Adrenal gland (tissue), 12 donors: ENCODE measurements around the gene TRPM8. TPM values are rescaled to one million over a fixed set of nuclear protein-coding genes. Genes with fewer than 3 reads are reported as not detected.

Source experiments
- DNase-seq, 7 donors: peaks; one replicate each; pipeline ENCODE4 v3.0.0-alpha.2; 2019 to 2020
- H3K27ac ChIP-seq, 5 donors: fragments of 200-600 bp; sonication (generic) in 4 of 5; 1 replicate in 3 of 5; 2 replicates in 2 of 5; pipeline versions ENCODE4 v1.5.1 to v1.8.0; 2016 to 2020; ENCODE audit warnings: mild to moderate bottlenecking in 1 of 5
- H3K27me3 ChIP-seq: fragments of 200-600 bp; 2 replicates; pipeline ENCODE4 v1.8.0; 2021
- H3K36me3 ChIP-seq, 2 donors: fragments of 200-600 bp; replicated peaks in 1 of 2; 1 replicate in 1 of 2; 2 replicates in 1 of 2; pipeline versions ENCODE4 v1.5.1 to v1.8.0; 2018 to 2022
- H3K4me1 ChIP-seq, 2 donors: fragments of 200-600 bp; replicated peaks in 1 of 2; 1 replicate in 1 of 2; 2 replicates in 1 of 2; pipeline versions ENCODE4 v1.5.1 to v1.8.0; 2018 to 2021
- H3K4me3 ChIP-seq, 4 donors: fragments of 200-600 bp; sonication (generic) in 3 of 4; one replicate each; pipeline ENCODE4 v1.5.1; 2016 to 2018
- H3K9me3 ChIP-seq, 3 donors: fragments of 200-600 bp; sonication (generic) in 1 of 3; replicated peaks in 1 of 3; 1 replicate in 2 of 3; 2 replicates in 1 of 3; pipeline versions ENCODE4 v1.5.1 to v1.8.0; 2016 to 2021
- POLR2A ChIP-seq, 2 donors: fragments of 450-650 bp; IDR thresholded peaks; one replicate each; pipeline ENCODE4 v1.6.1; 2017; ENCODE audit warnings: antibody characterized with exemption in 2 of 2, mild to moderate bottlenecking in 2 of 2, moderate library complexity in 1 of 2
- WGBS, 4 donors: extraction: QIAGEN DNeasy Blood & Tissue Kit in 2 of 4; methylation state at CpG; one replicate each; pipeline versions ENCODE4 v1.1.5 to v1.1.7; 2013 to 2017; 5-methylcytosine and 5-hydroxymethylcytosine counted together
- intact Hi-C, 2 donors: fragments of 100-400 bp; cut with DNase I; formaldehyde crosslinking; loops; one replicate each; pipeline versions ENCODE4 v1.14.1 to v1.15.0; 2022 to 2023
- polyA plus RNA-seq, 3 donors: library from polyadenylated mRNA; stranded (reverse); fragments of 200-250 nt in 2 of 3; fragments of 350-450 nt in 1 of 3; fragmentation: Illumina TruSeq in 1 of 3; extraction: RNeasy Lipid Tissue Mini Kit (QIAGEN cat#74804) in 1 of 3; gene quantifications; one replicate each; pipeline ENCODE4 v1.2.3, GENCODE V29; 2013 to 2014
- total RNA-seq, 9 donors: library from RNA; depleted of rRNA in 4 of 9; stranded (reverse); fragments of >200 nt in 4 of 9; fragments of 120-200 nt in 1 of 9; fragmentation: NEBNext Ultra II Directional in 1 of 9; extraction: Animal tissue kit (Norgen Biotek cat#: 25700) in 1 of 9; gene quantifications; one replicate each; pipeline versions ENCODE4 v1.1.0 to v1.2.4, GENCODE V29; 2013 to 2023
- TF ChIP-seq, protein P1 (sequence below), 6 experiments: fragments of 450-650 bp in 4 of 6; fragments of 200-600 bp in 2 of 6; sonication (generic) in 1 of 6; IDR thresholded peaks; 1 replicate in 5 of 6; 2 replicates in 1 of 6; pipeline versions ENCODE4 v1.5.1 to v1.8.0; 2016 to 2021; ENCODE audit warnings: antibody characterized with exemption in 6 of 6, mild to moderate bottlenecking in 2 of 6, moderate library complexity in 1 of 6
- donor health status: healthy with polysubstance abuse.
- donor health status: Bipolar disorder and iron deficiency.
- donor health status: DM: yes; HTN: yes; CAD: no.
- donor health status: DM: no; HTN: no; CAD: no.
- donor health status: DM: no; HTN: no; CAD: no.
- donor health status: DM: yes; HTN: yes; CAD: no.

Gene TRPM8
- total and polyA plus RNA-seq, 12 donors: not detected

- TF ChIP-seq POLR2A (IDR thresholded peaks at IDR 0.05): no peak
- TF ChIP-seq, protein P1, sequence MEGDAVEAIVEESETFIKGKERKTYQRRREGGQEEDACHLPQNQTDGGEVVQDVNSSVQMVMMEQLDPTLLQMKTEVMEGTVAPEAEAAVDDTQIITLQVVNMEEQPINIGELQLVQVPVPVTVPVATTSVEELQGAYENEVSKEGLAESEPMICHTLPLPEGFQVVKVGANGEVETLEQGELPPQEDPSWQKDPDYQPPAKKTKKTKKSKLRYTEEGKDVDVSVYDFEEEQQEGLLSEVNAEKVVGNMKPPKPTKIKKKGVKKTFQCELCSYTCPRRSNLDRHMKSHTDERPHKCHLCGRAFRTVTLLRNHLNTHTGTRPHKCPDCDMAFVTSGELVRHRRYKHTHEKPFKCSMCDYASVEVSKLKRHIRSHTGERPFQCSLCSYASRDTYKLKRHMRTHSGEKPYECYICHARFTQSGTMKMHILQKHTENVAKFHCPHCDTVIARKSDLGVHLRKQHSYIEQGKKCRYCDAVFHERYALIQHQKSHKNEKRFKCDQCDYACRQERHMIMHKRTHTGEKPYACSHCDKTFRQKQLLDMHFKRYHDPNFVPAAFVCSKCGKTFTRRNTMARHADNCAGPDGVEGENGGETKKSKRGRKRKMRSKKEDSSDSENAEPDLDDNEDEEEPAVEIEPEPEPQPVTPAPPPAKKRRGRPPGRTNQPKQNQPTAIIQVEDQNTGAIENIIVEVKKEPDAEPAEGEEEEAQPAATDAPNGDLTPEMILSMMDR (IDR thresholded peaks at IDR 0.05): no peak
- Histone ChIP-seq H3K9me3 (no peaks in the 10 kb centered on the region), H3K4me1 (no peaks in the 10 kb centered on the region), H3K27ac (no peak overlapping the region), H3K4me3 (no peak overlapping the region), H3K27me3 (peaks cover 17% of the 10 kb centered on the region), H3K36me3 (no peaks in the 10 kb centered on the region)
- no peak for DNase-seq
- intact Hi-C loops: no loop called here
- 74 to 85% (median 82%) methylated on average over 3 of the region's 3 CpGs for WGBS, 4 donors
Measured at GRCh38 chr2:233919938-233920337, 2.8 kb downstream of the TRPM8 start.

GRCh38 chr2:233922471-233922870, 5.3 kb downstream of the TRPM8 start:
- Histone ChIP-seq H3K4me3 (no peak overlapping the region), H3K36me3 (no peaks in the 10 kb centered on the region), H3K4me1 (no peaks in the 10 kb centered on the region), H3K27ac (no peak overlapping the region), H3K27me3 (peaks cover 20% of the 10 kb centered on the region), H3K9me3 (no peaks in the 10 kb centered on the region)
- DNase-seq: no peak
- TF ChIP-seq, protein P1 (IDR thresholded peaks at IDR 0.05): no peak
- no peak for TF ChIP-seq POLR2A (IDR thresholded peaks at IDR 0.05)
- WGBS, 4 donors: 6 to 20% (median 11%) methylated on average over 1 of the region's 1 CpG
- intact Hi-C loops: no loop called here

- intact Hi-C loops: no loop called here
- DNase-seq: no peak
- Histone ChIP-seq H3K4me1 (no peaks in the 10 kb centered on the region), H3K4me3 (no peak overlapping the region), H3K27me3 (peaks cover 19% of the 10 kb centered on the region), H3K9me3 (no peaks in the 10 kb centered on the region), H3K36me3 (no peaks in the 10 kb centered on the region), H3K27ac (no peak overlapping the region)
- TF ChIP-seq POLR2A (IDR thresholded peaks at IDR 0.05): no peak
- TF ChIP-seq, protein P1 (IDR thresholded peaks at IDR 0.05): no peak
- 67 to 75% (median 74%) methylated on average over 7 of the region's 7 CpGs for WGBS, 4 donors
Measured at GRCh38 chr2:233925402-233925801, 8.2 kb downstream of the TRPM8 start.

GRCh38 chr2:233926806-233927205, 9.6 kb downstream of the TRPM8 start:
- H3K27me3 ChIP-seq: peaks cover 31% of the 10 kb centered on the region
- H3K9me3 ChIP-seq: no peaks in the 10 kb centered on the region
- WGBS, 4 donors: 76 to 85% (median 80%) methylated on average over 4 of the region's 4 CpGs

More at GRCh38 chr2:233926806-233927205, 9.6 kb downstream of the TRPM8 start:
- H3K27ac ChIP-seq: no peak overlapping the region
- DNase-seq: no peak
- H3K4me1 ChIP-seq: no peaks in the 10 kb centered on the region
- TF ChIP-seq POLR2A (IDR thresholded peaks at IDR 0.05): no peak
- TF ChIP-seq, protein P1 (IDR thresholded peaks at IDR 0.05): no peak
- intact Hi-C loops: no loop called here
- H3K36me3 ChIP-seq: no peaks in the 10 kb centered on the region
- H3K4me3 ChIP-seq: no peak overlapping the region
